Fibroblast of pulmonary artery (primary cell): ENCODE measurements around the gene SNTA1.
"Not testable (repeated sequence)": the region's sequence is repeated elsewhere in the genome, so short reads cannot be mapped to it uniquely, and the experiment has no call there.

ENCODE experiments used
- DNase-seq: peaks from one replicate; pipeline ENCODE4 v3.0.0-alpha.2; 2010; ENCODE audit warnings: low read depth
- H3K4me3 ChIP-seq: replicated peaks from 2 replicates; pipeline ENCODE4 v1.5.1; 2011; ENCODE audit warnings: low read depth, mild to moderate bottlenecking, control low read depth, low read length, moderate library complexity
- TF ChIP-seq, protein P1 (sequence below): IDR thresholded peaks from 2 replicates; pipeline ENCODE4 v1.5.1; 2011; ENCODE audit warnings: mild to moderate bottlenecking, control low read depth, low read length, inconsistent platforms; ENCODE audit errors: missing control alignments

SNTA1 gene

GRCh38 chr20:33474097-33474873 lies 30.7 kb upstream of the SNTA1 start:
- TF ChIP-seq, protein P1, sequence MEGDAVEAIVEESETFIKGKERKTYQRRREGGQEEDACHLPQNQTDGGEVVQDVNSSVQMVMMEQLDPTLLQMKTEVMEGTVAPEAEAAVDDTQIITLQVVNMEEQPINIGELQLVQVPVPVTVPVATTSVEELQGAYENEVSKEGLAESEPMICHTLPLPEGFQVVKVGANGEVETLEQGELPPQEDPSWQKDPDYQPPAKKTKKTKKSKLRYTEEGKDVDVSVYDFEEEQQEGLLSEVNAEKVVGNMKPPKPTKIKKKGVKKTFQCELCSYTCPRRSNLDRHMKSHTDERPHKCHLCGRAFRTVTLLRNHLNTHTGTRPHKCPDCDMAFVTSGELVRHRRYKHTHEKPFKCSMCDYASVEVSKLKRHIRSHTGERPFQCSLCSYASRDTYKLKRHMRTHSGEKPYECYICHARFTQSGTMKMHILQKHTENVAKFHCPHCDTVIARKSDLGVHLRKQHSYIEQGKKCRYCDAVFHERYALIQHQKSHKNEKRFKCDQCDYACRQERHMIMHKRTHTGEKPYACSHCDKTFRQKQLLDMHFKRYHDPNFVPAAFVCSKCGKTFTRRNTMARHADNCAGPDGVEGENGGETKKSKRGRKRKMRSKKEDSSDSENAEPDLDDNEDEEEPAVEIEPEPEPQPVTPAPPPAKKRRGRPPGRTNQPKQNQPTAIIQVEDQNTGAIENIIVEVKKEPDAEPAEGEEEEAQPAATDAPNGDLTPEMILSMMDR, result no peak
- no peak overlapping the region for H3K4me3 ChIP-seq

DNA sequence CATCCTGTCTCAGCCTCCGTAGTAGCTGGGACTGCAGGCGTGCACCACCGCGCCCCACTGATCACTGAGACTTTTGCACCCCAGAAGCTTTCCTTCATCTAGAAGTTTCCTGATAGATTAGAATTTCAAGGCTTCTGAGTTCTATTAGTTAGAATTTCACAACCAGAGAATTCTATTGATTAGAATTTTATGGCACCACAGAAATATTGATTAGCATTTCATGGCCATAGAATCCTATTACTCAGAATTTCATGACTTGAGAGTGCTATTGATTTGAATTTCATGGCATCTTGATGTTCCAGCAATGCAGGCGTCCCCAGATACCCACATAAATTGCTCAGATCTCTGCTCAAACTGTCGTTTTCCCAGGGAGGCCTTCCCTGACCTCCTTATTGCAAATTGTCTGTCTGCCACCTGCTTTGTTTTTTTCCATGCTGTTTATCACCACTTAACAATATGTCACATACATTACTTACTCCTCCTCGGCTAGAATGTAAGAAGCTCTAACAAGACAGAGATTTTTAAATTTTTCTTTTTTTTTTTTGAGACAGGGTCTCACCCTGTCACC lies 29.4 kb upstream of the SNTA1 start:
- TF ChIP-seq, protein P1, result no peak
- no peak overlapping the region for H3K4me3 ChIP-seq
- no peak for DNase-seq

More at GRCh38 chr20:33474097-33474873, 30.7 kb upstream of the SNTA1 start:
- no peak for DNase-seq

GRCh38 chr20:33470866-33471265 lies 27.3 kb upstream of the SNTA1 start:
- DNase-seq, result no peak
- TF ChIP-seq, protein P1, result no peak
- H3K4me3 ChIP-seq, result no peak overlapping the region

GRCh38 chr20:33470457-33470856 lies 26.9 kb upstream of the SNTA1 start:
- H3K4me3 ChIP-seq, result no peak overlapping the region
- TF ChIP-seq, protein P1, result no peak
- no peak for DNase-seq

DNA sequence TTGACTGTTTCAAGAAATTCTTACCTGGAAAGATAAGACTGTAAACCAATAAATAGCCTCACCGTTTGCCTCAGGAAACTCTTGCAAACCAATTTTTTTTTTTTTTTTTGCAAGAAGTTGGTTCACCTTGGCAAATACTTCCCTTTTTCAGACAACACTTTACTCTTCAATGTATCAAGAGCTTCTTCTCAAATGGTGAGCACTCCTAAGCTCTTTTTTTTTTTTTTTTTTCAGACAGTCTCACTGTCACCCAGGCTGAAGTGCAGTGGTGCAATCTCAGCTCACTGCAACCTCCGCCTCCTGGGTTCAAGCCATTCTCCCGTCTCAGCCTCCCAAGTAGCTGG lies 22.7 kb upstream of the SNTA1 start:
- TF ChIP-seq, protein P1, result no peak
- no peak for DNase-seq
- no peak overlapping the region for H3K4me3 ChIP-seq

GRCh38 chr20:33465481-33466302 lies 22.1 kb upstream of the SNTA1 start:
- TF ChIP-seq, protein P1, result no peak
- H3K4me3 ChIP-seq, result no peak overlapping the region
- DNase-seq, result no peak

GRCh38 chr20:33464759-33465158 lies 21.2 kb upstream of the SNTA1 start:
- DNase-seq, H3K4me3 ChIP-seq: not testable (repeated sequence)
